ENCODE data around the gene KCNIP4.
A peak's percentile ranks its signal among the peaks of the same experiment; 100 is the strongest.
"Not testable (repeated sequence)": the region's sequence is repeated elsewhere in the genome, so short reads cannot be mapped to it uniquely, and the experiment has no call there.

The KCNIP4 gene

DNA sequence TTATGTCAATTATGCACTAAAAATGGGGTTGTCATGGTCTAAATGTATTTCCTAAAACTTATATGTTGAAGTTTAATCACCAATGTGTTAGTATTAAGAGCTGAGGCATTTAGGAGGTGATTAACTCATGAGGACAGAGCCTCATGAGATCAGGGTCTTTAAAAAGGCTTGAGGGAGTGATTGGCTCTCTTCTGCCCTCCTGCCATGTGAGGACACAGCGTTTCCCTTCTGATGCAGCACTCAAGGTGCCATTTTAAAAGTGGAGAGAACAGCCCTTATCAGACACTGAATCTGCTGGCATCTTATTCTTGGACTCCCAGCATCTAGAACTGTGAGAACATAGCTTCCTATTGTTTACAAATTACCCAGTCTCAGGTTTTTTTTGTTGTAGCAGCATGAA lies 581.7 kb downstream of the KCNIP4 start:
- no peaks in the 10 kb centered on the region for H3K36me3 ChIP-seq (ENCODE audit: insufficient read depth, insufficient read length, low read length)
- no peak overlapping the region for H3K4me3 ChIP-seq (ENCODE audit: insufficient read length, low read depth)
- no peak overlapping the region for H3K9ac ChIP-seq (ENCODE audit: insufficient read length, low read depth)
- DNase-seq (ENCODE audit: low read depth, low spot score), result no peak
- no peaks in the 10 kb centered on the region for H3K27me3 ChIP-seq (ENCODE audit: insufficient read depth, insufficient read length)
- TF ChIP-seq ZNF274 (IDR thresholded peaks at IDR 0.05; ENCODE audit: low read depth, low read length), result no peak
- no peak for TF ChIP-seq SUZ12 (IDR thresholded peaks at IDR 0.05; ENCODE audit: extremely low read depth, insufficient read depth, insufficient read length)
- no peak for TF ChIP-seq YY1 (IDR thresholded peaks at IDR 0.05; ENCODE audit: insufficient read depth, insufficient read length)
- no peaks in the 10 kb centered on the region for H3K4me1 ChIP-seq (ENCODE audit: insufficient read depth, insufficient read length)
- H3K9me3 ChIP-seq (ENCODE audit: insufficient read depth, low read length), result 0 out of 2 replicates have a peak, but pooled peaks cover 3% of the 10 kb centered on the region

DNA sequence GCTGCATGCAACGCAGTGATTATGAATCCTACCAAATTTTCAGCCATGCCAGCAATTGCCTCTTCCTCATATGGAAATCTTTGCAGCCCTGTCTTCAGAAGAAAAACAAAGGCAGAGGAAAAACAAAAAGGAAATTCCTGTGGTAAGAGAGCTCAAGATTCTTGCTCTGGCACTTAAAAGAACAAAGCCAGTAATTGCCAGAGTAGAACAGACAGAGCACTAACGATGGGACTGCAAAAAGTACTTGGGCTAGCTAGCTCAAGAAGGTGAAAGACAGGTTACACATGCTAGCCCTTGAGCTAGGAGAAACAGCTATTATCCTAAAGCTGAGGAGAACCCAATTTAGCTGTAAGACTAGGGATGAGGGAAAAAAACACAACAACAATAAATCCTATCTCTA lies 582.3 kb downstream of the KCNIP4 start:
- H3K9ac ChIP-seq (ENCODE audit: insufficient read length, low read depth), result no peak overlapping the region
- no peaks in the 10 kb centered on the region for H3K4me1 ChIP-seq (ENCODE audit: insufficient read depth, insufficient read length)
- H3K36me3 ChIP-seq (ENCODE audit: insufficient read depth, insufficient read length, low read length), result no peaks in the 10 kb centered on the region
- no peak overlapping the region for H3K4me3 ChIP-seq (ENCODE audit: insufficient read length, low read depth)
- TF ChIP-seq YY1 (IDR thresholded peaks at IDR 0.05; ENCODE audit: insufficient read depth, insufficient read length), result no peak
- no peak for TF ChIP-seq SUZ12 (IDR thresholded peaks at IDR 0.05; ENCODE audit: extremely low read depth, insufficient read depth, insufficient read length)
- DNase-seq (ENCODE audit: low read depth, low spot score), result peak; percentile 83
- 0 out of 2 replicates have a peak, but pooled peaks cover 3% of the 10 kb centered on the region for H3K9me3 ChIP-seq (ENCODE audit: insufficient read depth, low read length)
- H3K27me3 ChIP-seq (ENCODE audit: insufficient read depth, insufficient read length), result no peaks in the 10 kb centered on the region

DNA sequence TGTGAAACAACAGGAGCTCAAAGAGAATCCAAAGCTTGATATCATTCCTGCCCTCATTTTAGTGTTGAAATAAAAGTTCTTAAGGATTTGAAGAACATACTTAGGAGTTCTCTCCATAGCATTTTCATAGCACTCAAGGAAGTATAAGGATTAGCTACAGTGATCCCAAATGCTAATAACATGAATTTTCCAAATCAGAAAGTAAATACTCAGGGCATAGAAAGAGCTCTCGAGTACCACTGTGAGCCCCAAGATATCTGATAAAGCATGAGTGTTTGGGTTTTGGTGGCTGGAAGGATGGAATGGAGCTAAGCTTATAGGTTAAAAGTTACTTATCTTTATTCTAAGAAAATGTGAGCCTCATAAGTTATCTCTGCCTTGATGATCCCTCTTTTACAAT lies 584.9 kb downstream of the KCNIP4 start:
- no peak for DNase-seq (ENCODE audit: low read depth, low spot score)
- no peaks in the 10 kb centered on the region for H3K4me1 ChIP-seq (ENCODE audit: insufficient read depth, insufficient read length)
- no peak overlapping the region for H3K4me3 ChIP-seq (ENCODE audit: insufficient read length, low read depth)
- H3K9ac ChIP-seq (ENCODE audit: insufficient read length, low read depth), result no peak overlapping the region
- H3K9me3 ChIP-seq (ENCODE audit: insufficient read depth, low read length), result 0 out of 2 replicates have a peak, but pooled peaks cover 3% of the 10 kb centered on the region
- no peaks in the 10 kb centered on the region for H3K36me3 ChIP-seq (ENCODE audit: insufficient read depth, insufficient read length, low read length)
- TF ChIP-seq YY1 (IDR thresholded peaks at IDR 0.05; ENCODE audit: insufficient read depth, insufficient read length) (no peak), SUZ12 (IDR thresholded peaks at IDR 0.05; ENCODE audit: extremely low read depth, insufficient read depth, insufficient read length) (no peak), ZNF274 (IDR thresholded peaks at IDR 0.05; ENCODE audit: low read depth, low read length) (no peak)
- H3K27me3 ChIP-seq (ENCODE audit: insufficient read depth, insufficient read length), result no peaks in the 10 kb centered on the region

DNA sequence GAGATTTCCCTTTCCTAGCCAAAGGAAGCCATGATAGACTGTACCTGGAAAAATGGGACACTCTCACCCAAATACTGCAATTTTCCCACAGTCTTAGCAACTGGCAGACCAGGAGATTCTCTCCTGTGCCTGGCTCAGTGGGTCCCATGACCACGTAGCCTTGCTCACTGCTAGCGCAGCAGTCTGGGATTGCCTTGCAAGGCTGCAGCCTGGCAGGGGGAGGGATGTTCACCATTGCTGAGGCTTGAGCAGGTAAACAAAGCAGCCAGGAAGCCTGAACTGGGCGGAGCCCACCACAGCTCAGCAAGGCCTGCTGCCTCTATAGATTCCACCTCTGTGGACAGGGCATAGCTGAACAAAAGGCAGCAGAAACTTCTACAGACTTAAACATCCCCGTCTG lies 596.2 kb downstream of the KCNIP4 start:
- H3K4me3 ChIP-seq (ENCODE audit: insufficient read length, low read depth); H3K27me3 ChIP-seq (ENCODE audit: insufficient read depth, insufficient read length); H3K4me1 ChIP-seq (ENCODE audit: insufficient read depth, insufficient read length): not testable (repeated sequence)

DNA sequence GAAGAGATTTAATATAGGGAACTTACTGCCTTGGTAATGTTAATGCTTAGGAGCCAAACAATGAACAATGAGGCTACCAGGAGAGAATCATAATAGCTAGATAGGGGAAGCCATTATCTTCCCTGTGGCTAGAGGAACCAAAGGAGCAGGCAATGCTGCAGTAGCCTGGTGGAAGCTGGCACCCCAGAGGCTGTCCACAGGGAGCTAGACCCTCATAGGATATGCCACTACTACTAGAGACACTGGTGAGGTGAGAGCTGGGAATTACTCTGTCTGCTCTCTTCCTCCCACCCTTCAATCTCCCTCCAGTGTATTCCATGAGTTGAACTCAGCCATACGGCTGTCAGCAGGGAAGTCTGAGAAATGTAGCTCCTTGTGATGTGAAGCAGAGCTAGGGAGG lies 601.4 kb downstream of the KCNIP4 start:
- H3K4me3 ChIP-seq (ENCODE audit: insufficient read length, low read depth), result no peak overlapping the region
- H3K36me3 ChIP-seq (ENCODE audit: insufficient read depth, insufficient read length, low read length), result no peaks in the 10 kb centered on the region
- no peak overlapping the region for H3K9ac ChIP-seq (ENCODE audit: insufficient read length, low read depth)
- H3K4me1 ChIP-seq (ENCODE audit: insufficient read depth, insufficient read length), result no peaks in the 10 kb centered on the region
- H3K27me3 ChIP-seq (ENCODE audit: insufficient read depth, insufficient read length), result no peaks in the 10 kb centered on the region
- no peak for TF ChIP-seq YY1 (IDR thresholded peaks at IDR 0.05; ENCODE audit: insufficient read depth, insufficient read length)
- TF ChIP-seq ZNF274 (IDR thresholded peaks at IDR 0.05; ENCODE audit: low read depth, low read length), result no peak
- TF ChIP-seq SUZ12 (IDR thresholded peaks at IDR 0.05; ENCODE audit: extremely low read depth, insufficient read depth, insufficient read length), result no peak
- H3K9me3 ChIP-seq (ENCODE audit: insufficient read depth, low read length), result peaks cover 5% of the 10 kb centered on the region; the same call in 1 of the 2 replicates
- DNase-seq (ENCODE audit: low read depth, low spot score), result no peak

More for the DNA sequence above, 596.2 kb downstream of the KCNIP4 start:
- not testable (repeated sequence) for H3K36me3 ChIP-seq (ENCODE audit: insufficient read depth, insufficient read length, low read length); DNase-seq (ENCODE audit: low read depth, low spot score); H3K9me3 ChIP-seq (ENCODE audit: insufficient read depth, low read length); H3K9ac ChIP-seq (ENCODE audit: insufficient read length, low read depth)

DNA sequence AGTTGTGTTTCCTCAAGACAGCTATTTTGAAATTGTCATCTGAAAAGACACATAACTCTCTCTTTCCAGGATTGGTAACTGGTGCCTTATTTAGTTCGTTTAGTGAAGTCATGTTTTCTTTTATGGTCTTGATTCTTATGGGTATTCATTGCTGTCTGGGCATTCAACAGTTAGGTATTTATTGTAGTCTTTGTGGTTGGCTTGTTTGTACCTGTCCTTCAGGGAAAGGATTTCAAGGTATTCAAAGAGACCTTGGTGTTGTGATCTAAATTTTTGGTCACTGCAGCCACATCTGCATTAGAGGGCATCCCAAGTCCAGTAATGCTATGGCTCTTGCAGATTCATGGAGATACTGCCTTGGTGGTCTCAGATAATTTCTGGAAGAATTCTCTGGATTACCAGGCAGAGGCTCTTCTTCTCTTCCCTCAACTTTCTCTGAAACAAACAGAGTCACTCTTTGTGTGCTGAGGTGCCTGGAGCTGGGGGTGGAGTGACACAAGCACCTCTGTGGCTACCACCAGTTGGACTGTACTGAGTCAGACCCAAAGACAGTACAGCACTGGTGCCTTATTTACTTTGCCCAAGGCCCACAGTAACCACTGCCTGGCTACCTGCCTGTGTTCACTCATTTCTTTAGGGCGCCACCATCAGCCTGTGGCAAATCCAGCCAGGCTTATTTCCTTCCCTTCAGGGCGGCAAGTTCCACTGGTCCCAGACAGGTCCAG lies 620.4 kb downstream of the KCNIP4 start:
- Histone ChIP-seq H3K4me3 (ENCODE audit: insufficient read length, low read depth) (no peak overlapping the region), H3K27me3 (ENCODE audit: insufficient read depth, insufficient read length) (no peaks in the 10 kb centered on the region), H3K9me3 (ENCODE audit: insufficient read depth, low read length) (no peaks in the 10 kb centered on the region), H3K9ac (ENCODE audit: insufficient read length, low read depth) (no peak overlapping the region), H3K4me1 (ENCODE audit: insufficient read depth, insufficient read length) (no peaks in the 10 kb centered on the region), H3K36me3 (ENCODE audit: insufficient read depth, insufficient read length, low read length) (no peaks in the 10 kb centered on the region)
- no peak for DNase-seq (ENCODE audit: low read depth, low spot score)
- TF ChIP-seq SUZ12 (IDR thresholded peaks at IDR 0.05; ENCODE audit: extremely low read depth, insufficient read depth, insufficient read length), result no peak
- TF ChIP-seq YY1 (IDR thresholded peaks at IDR 0.05; ENCODE audit: insufficient read depth, insufficient read length), result no peak
- no peak for TF ChIP-seq ZNF274 (IDR thresholded peaks at IDR 0.05; ENCODE audit: low read depth, low read length)

DNA sequence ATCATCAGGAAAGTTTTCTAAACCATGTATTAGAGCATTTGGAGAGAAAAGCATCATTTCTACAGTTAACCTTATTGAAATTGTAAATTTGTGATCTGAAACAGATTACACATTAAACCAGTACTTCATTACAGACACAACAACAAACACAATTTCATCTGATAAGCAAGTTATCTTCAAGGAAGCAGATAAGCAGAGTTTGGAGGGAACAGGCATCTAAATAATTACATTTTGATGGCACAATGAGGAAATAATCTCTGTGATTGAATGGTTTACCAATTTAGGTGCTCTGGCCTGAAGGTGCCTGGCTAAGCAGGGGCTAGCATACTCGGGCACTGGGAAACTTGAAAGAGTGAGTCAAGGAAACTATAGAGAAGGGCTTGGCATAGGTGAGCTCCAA lies 628.5 kb downstream of the KCNIP4 start:
- TF ChIP-seq SUZ12 (IDR thresholded peaks at IDR 0.05; ENCODE audit: extremely low read depth, insufficient read depth, insufficient read length) (no peak), ZNF274 (IDR thresholded peaks at IDR 0.05; ENCODE audit: low read depth, low read length) (no peak), YY1 (IDR thresholded peaks at IDR 0.05; ENCODE audit: insufficient read depth, insufficient read length) (no peak)
- Histone ChIP-seq H3K4me3 (ENCODE audit: insufficient read length, low read depth) (no peak overlapping the region), H3K27me3 (ENCODE audit: insufficient read depth, insufficient read length) (peaks cover 5% of the 10 kb centered on the region), H3K36me3 (ENCODE audit: insufficient read depth, insufficient read length, low read length) (no peaks in the 10 kb centered on the region), H3K9ac (ENCODE audit: insufficient read length, low read depth) (no peak overlapping the region), H3K4me1 (ENCODE audit: insufficient read depth, insufficient read length) (no peaks in the 10 kb centered on the region), H3K9me3 (ENCODE audit: insufficient read depth, low read length) (no peaks in the 10 kb centered on the region)
- DNase-seq (ENCODE audit: low read depth, low spot score), result no peak
